Neural cell (in vitro differentiated cells): ENCODE data around the gene GIMAP8. TPM values are rescaled to one million over a fixed set of nuclear protein-coding genes. Genes with fewer than 3 reads are reported as not detected.

Source experiments
- H2AFZ ChIP-seq: fragments of 200-600, 300-800 bp; sonication (generic), shearing (Covaris generic); 2 replicates; pipeline ENCODE4 v1.6.0; 2014; ENCODE audit warnings: low read depth, mild to moderate bottlenecking, antibody characterized with exemption, low read length, moderate library complexity
- H3F3A ChIP-seq: fragments of 200-600 bp; shearing (Covaris generic); 2 replicates; pipeline ENCODE4 v1.6.1; 2016; ENCODE audit warnings: mild to moderate bottlenecking, moderate library complexity, mixed read lengths, antibody characterized with exemption, low read length; ENCODE audit not compliant: insufficient read depth, poor library complexity, severe bottlenecking
- H3K27ac ChIP-seq: fragments of 200-600, 300-800 bp; sonication (generic), shearing (Covaris generic); 2 replicates; pipeline ENCODE4 v1.5.1; 2014; ENCODE audit warnings: mild to moderate bottlenecking, low read length, moderate library complexity
- H3K27me3 ChIP-seq: fragments of 300-800, 200-600 bp; sonication (generic), shearing (Covaris generic); 2 replicates; pipeline ENCODE4 v1.6.0; 2014; ENCODE audit warnings: mild to moderate bottlenecking, low read depth, low read length, moderate library complexity; ENCODE audit not compliant: insufficient read depth
- H3K36me3 ChIP-seq: fragments of 300-800, 200-600 bp; sonication (generic), shearing (Covaris generic); 2 replicates; pipeline ENCODE4 v1.5.1; 2014; ENCODE audit warnings: mild to moderate bottlenecking, antibody characterized with exemption, low read length, moderate library complexity; ENCODE audit not compliant: insufficient read depth
- H3K4me2 ChIP-seq: fragments of 300-800, 200-600 bp; sonication (generic), shearing (Covaris generic); 2 replicates; pipeline ENCODE4 v1.6.0; 2014; ENCODE audit warnings: mild to moderate bottlenecking, low read length
- H3K4me3 ChIP-seq: fragments of 300-800, 200-600 bp; sonication (generic), shearing (Covaris generic); 2 replicates; pipeline ENCODE4 v1.5.1; 2014; ENCODE audit warnings: mild to moderate bottlenecking, low read length, moderate library complexity
- H3K79me2 ChIP-seq: fragments of 200-600 bp; shearing (Covaris generic); replicated peaks from 2 replicates; pipeline ENCODE4 v1.6.0; 2014; ENCODE audit warnings: mild to moderate bottlenecking, low read length, moderate library complexity; ENCODE audit not compliant: insufficient read depth
- H3K9ac ChIP-seq: fragments of 300-800, 200-600 bp; sonication (generic), shearing (Covaris generic); 2 replicates; pipeline ENCODE4 v1.6.1; 2016; ENCODE audit warnings: mild to moderate bottlenecking, low read length, mixed read lengths
- H3K9me2 ChIP-seq: fragments of 200-600 bp; shearing (Covaris generic); 2 replicates; pipeline ENCODE4 v1.6.1; 2016; ENCODE audit warnings: mild to moderate bottlenecking, low read length, mixed read lengths; ENCODE audit not compliant: insufficient read depth
- H3K9me3 ChIP-seq: fragments of 200-600, 300-800 bp; sonication (generic), shearing (Covaris generic); 2 replicates; pipeline ENCODE4 v1.6.1; 2016; ENCODE audit warnings: mild to moderate bottlenecking, mixed run types, low read length, moderate library complexity, mixed read lengths
- H4K20me1 ChIP-seq: fragments of 200-600 bp; shearing (Covaris generic); 2 replicates; pipeline ENCODE4 v1.6.1; 2016; ENCODE audit warnings: mild to moderate bottlenecking, mixed run types; ENCODE audit not compliant: insufficient read depth
- EP300 ChIP-seq: fragments of 450-650 bp; conservative IDR thresholded peaks from 2 replicates; pipeline ENCODE4 v1.6.1; 2014; ENCODE audit warnings: antibody characterized with exemption, mild to moderate bottlenecking, moderate library complexity; ENCODE audit not compliant: poor library complexity, severe bottlenecking
- EZH2 ChIP-seq: fragments of 200-600, 300-800 bp; shearing (Covaris generic), sonication (generic); IDR thresholded peaks from 2 replicates; pipeline ENCODE4 v1.6.1; 2014; ENCODE audit warnings: antibody characterized with exemption, low read length, borderline replicate concordance, mild to moderate bottlenecking; ENCODE audit not compliant: insufficient read depth, poor library complexity, severe bottlenecking
- MXI1 ChIP-seq: fragments of 450-650 bp; conservative IDR thresholded peaks from 2 replicates; pipeline ENCODE4 v1.6.1; 2014; ENCODE audit warnings: antibody characterized with exemption, mild to moderate bottlenecking; ENCODE audit not compliant: poor library complexity, severe bottlenecking
- POLR2AphosphoS5 ChIP-seq: IDR thresholded peaks from 2 replicates; pipeline ENCODE4 v1.6.1; 2012
- RAD21 ChIP-seq: fragments of 450-650 bp; conservative IDR thresholded peaks from 2 replicates; pipeline ENCODE4 v1.6.1; 2014; ENCODE audit warnings: antibody characterized with exemption, mild to moderate bottlenecking, moderate library complexity
- REST ChIP-seq: IDR thresholded peaks from 2 replicates; pipeline ENCODE4 v1.6.1; 2012; ENCODE audit warnings: borderline replicate concordance
- SMC3 ChIP-seq: fragments of 450-650 bp; conservative IDR thresholded peaks from 2 replicates; pipeline ENCODE4 v1.6.1; 2014; ENCODE audit warnings: antibody characterized with exemption, mild to moderate bottlenecking, moderate library complexity; ENCODE audit not compliant: poor library complexity
- TAF1 ChIP-seq: IDR thresholded peaks from 2 replicates; pipeline ENCODE4 v1.6.1; 2012; ENCODE audit warnings: low read depth
- polyA plus RNA-seq: library from polyadenylated mRNA; depleted of rRNA; stranded (reverse); fragments of >200 nt; gene quantifications from 2 replicates; pipeline ENCODE4 v1.2.3, GENCODE V29; 2014
- TF ChIP-seq, protein P1 (sequence below): fragments of 450-650 bp; IDR thresholded peaks from 2 replicates; pipeline ENCODE4 v1.5.1; 2014; ENCODE audit warnings: antibody characterized with exemption, mild to moderate bottlenecking, moderate library complexity; ENCODE audit not compliant: poor library complexity, severe bottlenecking

The GIMAP8 gene
- polyA plus RNA-seq, 1 donor from 2014 or later = not detected

DNA sequence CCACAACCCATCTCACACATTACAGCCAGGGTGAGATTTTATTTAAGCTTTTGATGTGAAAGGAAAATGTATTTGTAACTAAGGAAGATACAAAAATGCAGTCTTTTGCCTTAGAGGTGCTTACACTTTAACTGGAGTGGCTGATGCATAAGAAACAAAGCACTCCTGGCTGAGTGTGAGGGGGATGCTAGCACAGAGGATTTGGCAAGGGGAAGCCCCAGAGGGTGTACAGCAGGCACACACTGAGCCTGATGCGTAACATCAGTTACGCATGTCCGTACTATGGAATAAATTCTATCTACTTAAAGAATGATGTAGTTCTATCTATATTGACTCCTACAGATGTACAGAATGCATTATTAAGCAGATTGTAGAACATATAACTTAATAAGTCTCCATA, 17.8 kb downstream of the GIMAP8 start:
- H3K4me2 ChIP-seq = no peak overlapping the region
- TF ChIP-seq MXI1 (no peak), POLR2AphosphoS5 (no peak), TAF1 (no peak), RAD21 (no peak), REST (no peak), EZH2 (no peak), SMC3 (no peak), EP300 (no peak)
- TF ChIP-seq, protein P1, sequence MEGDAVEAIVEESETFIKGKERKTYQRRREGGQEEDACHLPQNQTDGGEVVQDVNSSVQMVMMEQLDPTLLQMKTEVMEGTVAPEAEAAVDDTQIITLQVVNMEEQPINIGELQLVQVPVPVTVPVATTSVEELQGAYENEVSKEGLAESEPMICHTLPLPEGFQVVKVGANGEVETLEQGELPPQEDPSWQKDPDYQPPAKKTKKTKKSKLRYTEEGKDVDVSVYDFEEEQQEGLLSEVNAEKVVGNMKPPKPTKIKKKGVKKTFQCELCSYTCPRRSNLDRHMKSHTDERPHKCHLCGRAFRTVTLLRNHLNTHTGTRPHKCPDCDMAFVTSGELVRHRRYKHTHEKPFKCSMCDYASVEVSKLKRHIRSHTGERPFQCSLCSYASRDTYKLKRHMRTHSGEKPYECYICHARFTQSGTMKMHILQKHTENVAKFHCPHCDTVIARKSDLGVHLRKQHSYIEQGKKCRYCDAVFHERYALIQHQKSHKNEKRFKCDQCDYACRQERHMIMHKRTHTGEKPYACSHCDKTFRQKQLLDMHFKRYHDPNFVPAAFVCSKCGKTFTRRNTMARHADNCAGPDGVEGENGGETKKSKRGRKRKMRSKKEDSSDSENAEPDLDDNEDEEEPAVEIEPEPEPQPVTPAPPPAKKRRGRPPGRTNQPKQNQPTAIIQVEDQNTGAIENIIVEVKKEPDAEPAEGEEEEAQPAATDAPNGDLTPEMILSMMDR = no peak
- H3K36me3 ChIP-seq = no peaks in the 10 kb centered on the region
- H3K9me2 ChIP-seq = no peaks in the 10 kb centered on the region
- H3K9ac ChIP-seq = no peak overlapping the region
- no peaks in the 10 kb centered on the region for H4K20me1 ChIP-seq
- no peaks in the 10 kb centered on the region for H3F3A ChIP-seq
- no peak overlapping the region for H3K4me3 ChIP-seq
- H3K79me2 ChIP-seq = no peaks in the 10 kb centered on the region
- H2AFZ ChIP-seq = no peak overlapping the region
- no peaks in the 10 kb centered on the region for H3K9me3 ChIP-seq
- no peaks in the 10 kb centered on the region for H3K27me3 ChIP-seq
- no peak overlapping the region for H3K27ac ChIP-seq

DNA sequence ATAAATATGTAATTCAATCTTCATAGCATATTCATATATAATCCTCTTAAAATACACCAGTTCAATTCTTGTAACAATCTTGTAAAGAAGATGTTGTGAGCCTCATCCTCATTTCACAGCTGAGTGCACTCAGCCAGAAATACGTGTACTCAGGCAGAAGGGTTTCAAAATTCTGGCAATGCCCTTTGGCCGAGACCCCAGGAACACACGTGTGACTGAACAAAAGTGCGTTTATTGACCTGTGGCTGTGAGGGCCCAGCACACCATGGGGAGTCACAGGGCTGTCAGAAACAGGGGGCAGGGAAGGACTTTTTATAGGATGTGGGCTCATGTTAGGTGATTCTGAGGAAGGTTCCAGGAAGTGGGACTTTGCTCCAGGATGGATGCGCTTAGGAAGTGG, 21.5 kb downstream of the GIMAP8 start:
- Histone ChIP-seq H3K27me3 (no peaks in the 10 kb centered on the region), H3K4me3 (no peak overlapping the region), H4K20me1 (no peaks in the 10 kb centered on the region), H3K27ac (no peak overlapping the region), H3K4me2 (no peak overlapping the region), H3K9me3 (no peaks in the 10 kb centered on the region), H2AFZ (no peak overlapping the region), H3K9ac (no peak overlapping the region), H3K79me2 (no peaks in the 10 kb centered on the region), H3K9me2 (no peaks in the 10 kb centered on the region), H3K36me3 (no peaks in the 10 kb centered on the region), H3F3A (no peaks in the 10 kb centered on the region)
- no peak for TF ChIP-seq MXI1
- TF ChIP-seq, protein P1 = no peak
